Mesendoderm (in vitro differentiated cells): ENCODE measurements around the gene EPHA8.

Experiments used
- DNase-seq: peaks from one replicate; pipeline ENCODE4 v3.0.0; 2013
- H2AK5ac ChIP-seq: 2 replicates; pipeline ENCODE4 v1.6.1; 2013; ENCODE audit warnings: low read length, inconsistent platforms
- H2BK120ac ChIP-seq: 2 replicates; pipeline ENCODE4 v1.6.1; 2013; ENCODE audit warnings: low read depth, mild to moderate bottlenecking, low read length, moderate library complexity, mixed read lengths
- H2BK15ac ChIP-seq: replicated peaks from 2 replicates; pipeline ENCODE4 v1.6.1; 2013; ENCODE audit warnings: low read depth, mild to moderate bottlenecking, moderate library complexity
- H2BK5ac ChIP-seq: 2 replicates; pipeline ENCODE4 v1.6.1; 2013; ENCODE audit warnings: low read length, inconsistent platforms
- H3K18ac ChIP-seq: 2 replicates; pipeline ENCODE4 v1.6.1; 2013; ENCODE audit warnings: mild to moderate bottlenecking, low read length, mixed read lengths
- H3K23ac ChIP-seq: one replicate; pipeline ENCODE4 v1.6.1; 2013; ENCODE audit warnings: low read length
- H3K27ac ChIP-seq: 2 replicates; pipeline ENCODE4 v1.5.1; 2013; ENCODE audit warnings: low read depth, mild to moderate bottlenecking, inconsistent platforms, low read length, moderate library complexity
- H3K27me3 ChIP-seq: 2 replicates; pipeline ENCODE4 v1.6.1; 2013; ENCODE audit warnings: low read length, control low read depth, mild to moderate bottlenecking, inconsistent platforms; ENCODE audit not compliant: insufficient read depth, poor library complexity
- H3K36me3 ChIP-seq: 2 replicates; pipeline ENCODE4 v1.6.1; 2013; ENCODE audit warnings: low read length, inconsistent platforms; ENCODE audit not compliant: control insufficient read depth, insufficient read depth
- H3K4ac ChIP-seq: one replicate; pipeline ENCODE4 v1.6.1; 2013; ENCODE audit warnings: low read depth, mild to moderate bottlenecking, low read length, moderate library complexity
- H3K4me1 ChIP-seq: 2 replicates; pipeline ENCODE4 v1.6.1; 2013; ENCODE audit warnings: low read depth, low read length, inconsistent platforms; ENCODE audit not compliant: control insufficient read depth
- H3K4me2 ChIP-seq: 2 replicates; pipeline ENCODE4 v1.6.1; 2013; ENCODE audit warnings: low read length
- H3K4me3 ChIP-seq: 2 replicates; pipeline ENCODE4 v1.5.1; 2013; ENCODE audit warnings: mild to moderate bottlenecking, low read length
- H3K56ac ChIP-seq: one replicate; pipeline ENCODE4 v1.6.1; 2013; ENCODE audit warnings: low read length
- H3K79me1 ChIP-seq: 2 replicates; pipeline ENCODE4 v1.6.1; 2013; ENCODE audit warnings: low read length, inconsistent platforms
- H3K79me2 ChIP-seq: 2 replicates; pipeline ENCODE4 v1.6.1; 2013; ENCODE audit warnings: mild to moderate bottlenecking, low read length; ENCODE audit not compliant: control insufficient read depth, insufficient read depth
- H3K9ac ChIP-seq: 2 replicates; pipeline ENCODE4 v1.6.1; 2013; ENCODE audit warnings: low read length, inconsistent platforms
- H4K5ac ChIP-seq: one replicate; pipeline ENCODE4 v1.6.1; 2013; ENCODE audit warnings: low read length
- H4K8ac ChIP-seq: one replicate; pipeline ENCODE4 v1.6.1; 2013; ENCODE audit warnings: low read depth, mild to moderate bottlenecking, control low read depth, low read length, moderate library complexity
- WGBS: extraction: QIAGEN DNeasy Blood & Tissue Kit; methylation state at CpG from one replicate; pipeline ENCODE4 v1.1.7; 2013; ENCODE audit warnings: low lambda C conversion rate, missing lambda C conversion rate; ENCODE audit not compliant: insufficient coverage; ENCODE audit errors: extremely low coverage; 5-methylcytosine and 5-hydroxymethylcytosine counted together

The EPHA8 gene

GRCh38 chr1:22627331-22627730 is 64.0 kb downstream of the EPHA8 start:
- no CpG with 5 or more reads among the region's 5 CpGs for WGBS
- Histone ChIP-seq H3K27me3 (no peaks in the 10 kb centered on the region), H3K4me3 (no peak overlapping the region)

GRCh38 chr1:22628698-22629444 is 65.6 kb downstream of the EPHA8 start:
- H3K79me2 ChIP-seq, result no peaks in the 10 kb centered on the region
- H3K23ac ChIP-seq, result peak overlapping the region; percentile 80
- no peaks in the 10 kb centered on the region for H3K79me1 ChIP-seq
- H3K4me1 ChIP-seq, result peaks cover 4% of the 10 kb centered on the region
- H4K8ac ChIP-seq, result no peak overlapping the region
- H2BK120ac ChIP-seq, result no peak overlapping the region
- H3K9ac ChIP-seq, result no peak overlapping the region
- H3K4me3 ChIP-seq, result no peak overlapping the region
- H3K27me3 ChIP-seq, result no peaks in the 10 kb centered on the region
- H3K56ac ChIP-seq, result peak overlapping the region; percentile 15
- H2BK5ac ChIP-seq, result no peak overlapping the region
- no CpG with 5 or more reads among the region's 11 CpGs for WGBS
- H2AK5ac ChIP-seq, result no peak overlapping the region
- H3K18ac ChIP-seq, result no peak overlapping the region
- no peak overlapping the region for H4K5ac ChIP-seq
- no peak overlapping the region for H3K4ac ChIP-seq
- no peak overlapping the region for H2BK15ac ChIP-seq
- H3K4me2 ChIP-seq, result no peak overlapping the region
- no peak overlapping the region for H3K27ac ChIP-seq
- peak; percentile 52 for DNase-seq
- no peaks in the 10 kb centered on the region for H3K36me3 ChIP-seq

More at GRCh38 chr1:22627331-22627730, 64.0 kb downstream of the EPHA8 start:
- H2AK5ac ChIP-seq, result no peak overlapping the region
- H4K5ac ChIP-seq, result no peak overlapping the region
- H3K56ac ChIP-seq, result no peak overlapping the region
- no peaks in the 10 kb centered on the region for H3K79me2 ChIP-seq
- H2BK120ac ChIP-seq, result no peak overlapping the region
- no peak overlapping the region for H4K8ac ChIP-seq
- H3K4me1 ChIP-seq, result peaks cover 4% of the 10 kb centered on the region
- DNase-seq, result no peak
- no peak overlapping the region for H3K23ac ChIP-seq
- no peaks in the 10 kb centered on the region for H3K36me3 ChIP-seq
- H2BK15ac ChIP-seq, result no peak overlapping the region
- no peak overlapping the region for H3K4ac ChIP-seq
- no peak overlapping the region for H3K4me2 ChIP-seq
- H3K18ac ChIP-seq, result no peak overlapping the region
- H3K27ac ChIP-seq, result no peak overlapping the region
- H2BK5ac ChIP-seq, result no peak overlapping the region
- H3K9ac ChIP-seq, result no peak overlapping the region
- no peaks in the 10 kb centered on the region for H3K79me1 ChIP-seq

- H3K27me3 ChIP-seq, result no peaks in the 10 kb centered on the region
- no CpG with 5 or more reads among the region's 2 CpGs for whole genome bisulfite sequencing
Observed at GRCh38 chr1:22629886-22630285, 66.6 kb downstream of the EPHA8 start.

GRCh38 chr1:22633697-22634463 is 70.6 kb downstream of the EPHA8 start:
- Histone ChIP-seq H2BK15ac (no peak overlapping the region), H2AK5ac (no peak overlapping the region), H3K9ac (no peak overlapping the region), H3K4me2 (no peak overlapping the region), H3K4me1 (peaks cover 4% of the 10 kb centered on the region), H3K4me3 (no peak overlapping the region), H3K27ac (no peak overlapping the region), H3K23ac (no peak overlapping the region), H4K5ac (no peak overlapping the region), H2BK5ac (no peak overlapping the region), H3K79me1 (no peaks in the 10 kb centered on the region), H3K36me3 (no peaks in the 10 kb centered on the region), H3K56ac (no peak overlapping the region), H3K79me2 (no peaks in the 10 kb centered on the region), H4K8ac (no peak overlapping the region), H3K18ac (no peak overlapping the region), H3K27me3 (no peaks in the 10 kb centered on the region), H3K4ac (no peak overlapping the region), H2BK120ac (no peak overlapping the region)
- no CpG with 5 or more reads among the region's 10 CpGs for WGBS
- DNase-seq, result no peak

More at GRCh38 chr1:22629886-22630285, 66.6 kb downstream of the EPHA8 start:
- Histone ChIP-seq H3K4me3 (no peak overlapping the region), H2BK15ac (no peak overlapping the region), H3K4ac (no peak overlapping the region), H2BK5ac (no peak overlapping the region), H3K18ac (no peak overlapping the region), H3K79me2 (no peaks in the 10 kb centered on the region), H3K36me3 (no peaks in the 10 kb centered on the region), H3K23ac (no peak overlapping the region), H3K79me1 (no peaks in the 10 kb centered on the region), H3K27ac (no peak overlapping the region), H3K4me2 (no peak overlapping the region), H4K5ac (no peak overlapping the region), H3K4me1 (peaks cover 4% of the 10 kb centered on the region), H3K56ac (no peak overlapping the region), H2AK5ac (no peak overlapping the region), H3K9ac (no peak overlapping the region), H2BK120ac (no peak overlapping the region), H4K8ac (no peak overlapping the region)
- no peak for DNase-seq

GRCh38 chr1:22635436-22635835 is 72.1 kb downstream of the EPHA8 start:
- H3K4me2 ChIP-seq, result no peak overlapping the region
- no peak overlapping the region for H3K18ac ChIP-seq
- no peak overlapping the region for H3K4ac ChIP-seq
- no peaks in the 10 kb centered on the region for H3K79me2 ChIP-seq
- H2BK15ac ChIP-seq, result no peak overlapping the region
- no CpG with 5 or more reads among the region's 7 CpGs for WGBS
- H3K56ac ChIP-seq, result no peak overlapping the region
- no peak overlapping the region for H3K9ac ChIP-seq
- H3K27ac ChIP-seq, result no peak overlapping the region
- DNase-seq, result no peak
- H3K36me3 ChIP-seq, result no peaks in the 10 kb centered on the region
- H3K27me3 ChIP-seq, result no peaks in the 10 kb centered on the region
- no peaks in the 10 kb centered on the region for H3K4me1 ChIP-seq
- H3K4me3 ChIP-seq, result no peak overlapping the region
- no peak overlapping the region for H2BK5ac ChIP-seq
- H2AK5ac ChIP-seq, result no peak overlapping the region
- H3K79me1 ChIP-seq, result no peaks in the 10 kb centered on the region
- H4K5ac ChIP-seq, result no peak overlapping the region
- no peak overlapping the region for H3K23ac ChIP-seq
- no peak overlapping the region for H2BK120ac ChIP-seq
- H4K8ac ChIP-seq, result no peak overlapping the region
